Ovary (tissue), 9 donors: Measurements from ENCODE around the gene SYT10. TPM values are rescaled to one million over a fixed set of nuclear protein-coding genes. Genes with fewer than 3 reads are reported as not detected.

Experiments
- DNase-seq, 5 donors: peaks; one replicate each; pipeline ENCODE4 v3.0.0-alpha.2; 2019 to 2020
- H3K27ac ChIP-seq, 2 donors: fragments of 200-600 bp; one replicate each; pipeline versions ENCODE4 v1.5.1 to v1.8.0; 2019 to 2022
- H3K27me3 ChIP-seq: fragments of 200-600 bp; one replicate; pipeline ENCODE4 v1.8.0; 2022
- H3K36me3 ChIP-seq: fragments of 200-600 bp; sonication (generic); one replicate; pipeline ENCODE4 v1.5.1; 2019
- H3K4me1 ChIP-seq: one replicate; pipeline ENCODE4 v1.8.1; 2013; ENCODE audit warnings: mild to moderate bottlenecking, moderate library complexity; ENCODE audit not compliant: insufficient read depth
- H3K4me3 ChIP-seq: fragments of 200-600 bp; sonication (generic); one replicate; pipeline ENCODE4 v1.5.1; 2017
- H3K9me3 ChIP-seq, 2 donors: fragments of 200-600 bp in 1 of 2; sonication (generic) in 1 of 2; one replicate each; pipeline versions ENCODE4 v1.5.1 to v1.8.1; 2013 to 2019; ENCODE audit warnings: mild to moderate bottlenecking in 1 of 2, moderate library complexity in 1 of 2
- EP300 ChIP-seq: sonication (generic); formaldehyde crosslinking; IDR thresholded peaks from one replicate; pipeline ENCODE4 v1.6.1; 2017; ENCODE audit warnings: antibody characterized with exemption
- POLR2A ChIP-seq: fragments of 450-650 bp; IDR thresholded peaks from one replicate; pipeline ENCODE4 v1.6.1; 2017; ENCODE audit warnings: antibody characterized with exemption, mild to moderate bottlenecking, moderate library complexity
- WGBS, 3 donors: extraction: QIAGEN DNeasy Blood & Tissue Kit in 1 of 3; methylation state at CpG; one replicate each; pipeline versions ENCODE4 v1.1.5 to v1.1.7; 2013 to 2017; 5-methylcytosine and 5-hydroxymethylcytosine counted together
- intact Hi-C, 4 donors: fragments of 100-400 bp; cut with DNase I; formaldehyde crosslinking; loops; one replicate each; pipeline versions ENCODE4 v1.11.0 to v1.15.1; 2022 to 2023
- polyA plus RNA-seq, 2 donors: library from polyadenylated mRNA; stranded (reverse); fragments of 200-250 nt in 1 of 2; fragments of 350-450 nt in 1 of 2; fragmentation: Illumina TruSeq in 1 of 2; extraction: RNeasy Lipid Tissue Mini Kit (QIAGEN cat#74804) in 1 of 2; gene quantifications; one replicate each; pipeline ENCODE4 v1.2.3, GENCODE V29; 2013 to 2014
- total RNA-seq, 7 donors: library from RNA; depleted of rRNA in 2 of 7; stranded (reverse); fragments of >200 nt in 2 of 7; fragmentation: NEBNext Ultra II Directional in 3 of 7; extraction: Animal tissue kit (Norgen Biotek cat#: 25700) in 3 of 7; gene quantifications; one replicate each; pipeline versions ENCODE4 v1.1.0 to v1.2.4, GENCODE V29; 2016 to 2023
- TF ChIP-seq, protein P1 (sequence below), 3 donors: fragments of 450-650 bp in 2 of 3; fragments of 200-600 bp in 1 of 3; IDR thresholded peaks; one replicate each; pipeline versions ENCODE4 v1.5.1 to v1.8.0; 2016 to 2022; ENCODE audit warnings: antibody characterized with exemption in 3 of 3, mild to moderate bottlenecking in 1 of 3
- donor health status: DM: no; HTN: no; CAD: no; lungs with moderate emphysema.
- donor health status: DM: no; HTN: no; CAD: no.
- donor health status: Bipolar disorder and iron deficiency.
- donor health status: DM: yes; HTN: yes; CAD: no.
- donor health status: DM: no; HTN: no; CAD: no.
- donor health status: DM: yes; HTN: yes; CAD: no.

Gene SYT10
- total and polyA plus RNA-seq, 9 donors: 0.08 to 8.5 (median 0.47) TPM; not detected in 5

DNA sequence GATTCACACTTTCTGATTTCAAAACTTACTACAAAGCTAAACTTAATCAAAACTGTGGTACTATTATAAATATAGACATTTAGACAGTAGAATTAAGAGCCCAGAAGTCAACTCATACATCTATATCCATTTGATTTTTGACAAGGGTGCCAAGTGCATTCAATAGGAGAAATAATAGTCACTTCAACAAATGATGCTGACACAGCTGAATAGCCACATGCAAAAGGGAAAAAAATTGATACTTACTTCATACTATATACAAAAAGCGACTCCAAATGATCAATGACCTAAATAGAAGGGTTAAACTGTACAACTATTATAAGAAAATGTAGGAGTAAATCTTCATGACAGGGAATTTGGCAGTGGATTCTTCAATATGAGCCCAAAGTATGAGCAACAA lies 40.7 kb upstream of the SYT10 start:
- H3K27ac ChIP-seq: no peak overlapping the region

DNA sequence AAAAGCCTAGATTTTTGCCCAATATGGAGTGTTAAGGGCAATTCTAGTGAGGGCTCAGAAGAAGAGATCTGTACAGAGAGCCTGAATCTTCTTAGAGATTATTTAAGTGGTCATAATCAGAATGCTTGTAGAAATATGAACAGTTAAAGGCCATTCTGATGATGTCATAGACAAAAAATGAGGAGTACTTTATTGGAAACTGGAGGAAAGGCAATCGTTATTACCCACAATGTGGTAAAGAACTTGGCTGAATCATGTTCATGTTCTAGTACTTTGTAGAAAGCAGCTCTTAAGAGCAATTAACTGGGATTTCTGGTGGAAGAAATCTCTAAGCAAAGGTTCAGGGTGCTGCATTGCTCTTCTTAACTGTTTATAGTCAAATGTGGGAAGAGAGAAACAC lies 36.4 kb upstream of the SYT10 start:
- Histone ChIP-seq H3K27ac (no peak overlapping the region), H3K9me3 (no peaks in the 10 kb centered on the region), H3K4me1 (no peaks in the 10 kb centered on the region), H3K36me3 (no peaks in the 10 kb centered on the region), H3K27me3 (no peaks in the 10 kb centered on the region), H3K4me3 (no peak overlapping the region)
- WGBS, 3 donors: 27 to 37% (median 31%) methylated on average over 1 of the region's 1 CpG
- TF ChIP-seq, protein P1, sequence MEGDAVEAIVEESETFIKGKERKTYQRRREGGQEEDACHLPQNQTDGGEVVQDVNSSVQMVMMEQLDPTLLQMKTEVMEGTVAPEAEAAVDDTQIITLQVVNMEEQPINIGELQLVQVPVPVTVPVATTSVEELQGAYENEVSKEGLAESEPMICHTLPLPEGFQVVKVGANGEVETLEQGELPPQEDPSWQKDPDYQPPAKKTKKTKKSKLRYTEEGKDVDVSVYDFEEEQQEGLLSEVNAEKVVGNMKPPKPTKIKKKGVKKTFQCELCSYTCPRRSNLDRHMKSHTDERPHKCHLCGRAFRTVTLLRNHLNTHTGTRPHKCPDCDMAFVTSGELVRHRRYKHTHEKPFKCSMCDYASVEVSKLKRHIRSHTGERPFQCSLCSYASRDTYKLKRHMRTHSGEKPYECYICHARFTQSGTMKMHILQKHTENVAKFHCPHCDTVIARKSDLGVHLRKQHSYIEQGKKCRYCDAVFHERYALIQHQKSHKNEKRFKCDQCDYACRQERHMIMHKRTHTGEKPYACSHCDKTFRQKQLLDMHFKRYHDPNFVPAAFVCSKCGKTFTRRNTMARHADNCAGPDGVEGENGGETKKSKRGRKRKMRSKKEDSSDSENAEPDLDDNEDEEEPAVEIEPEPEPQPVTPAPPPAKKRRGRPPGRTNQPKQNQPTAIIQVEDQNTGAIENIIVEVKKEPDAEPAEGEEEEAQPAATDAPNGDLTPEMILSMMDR (IDR thresholded peaks at IDR 0.05): no peak
- TF ChIP-seq EP300 (no peak), POLR2A (no peak)
- DNase-seq: no peak
- intact Hi-C loops: no loop called here

More for the DNA sequence above, 40.7 kb upstream of the SYT10 start:
- Histone ChIP-seq H3K4me1 (no peaks in the 10 kb centered on the region), H3K36me3 (no peaks in the 10 kb centered on the region), H3K4me3 (no peak overlapping the region), H3K9me3 (no peaks in the 10 kb centered on the region), H3K27me3 (no peaks in the 10 kb centered on the region)
- TF ChIP-seq, protein P1 (IDR thresholded peaks at IDR 0.05): no peak
- TF ChIP-seq POLR2A (no peak), EP300 (no peak)
- intact Hi-C loops: no loop called here
- WGBS, 3 donors: 77 to 92% (median 79%) methylated on average over 1 of the region's 1 CpG
- DNase-seq: no peak

DNA sequence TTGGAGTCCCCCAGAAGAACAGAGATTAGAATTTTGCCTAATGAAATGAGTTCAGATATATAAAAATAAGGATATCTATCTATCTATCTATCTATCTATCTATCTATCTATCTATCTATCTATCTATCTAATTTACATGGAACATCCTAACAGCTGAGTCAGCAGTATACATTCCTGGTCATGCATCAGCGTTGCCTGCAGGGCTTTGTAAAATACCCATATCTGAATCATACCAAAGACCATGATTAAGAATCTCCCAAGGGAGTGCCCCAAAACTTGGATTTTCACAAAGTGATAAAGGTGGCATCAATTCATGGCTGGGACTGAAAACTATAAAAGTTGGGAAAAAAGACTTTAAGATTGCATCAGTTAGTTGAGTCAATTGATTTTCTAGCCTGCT lies 32.7 kb upstream of the SYT10 start:
- no peaks in the 10 kb centered on the region for H3K27me3 ChIP-seq
- WGBS, 3 donors: 81 to 90% (median 87%) methylated on average over 1 of the region's 1 CpG
- no peak overlapping the region for H3K4me3 ChIP-seq
- no peaks in the 10 kb centered on the region for H3K9me3 ChIP-seq
- TF ChIP-seq, protein P1 (IDR thresholded peaks at IDR 0.05): no peak
- TF ChIP-seq POLR2A (no peak), EP300 (no peak)
- no peaks in the 10 kb centered on the region for H3K4me1 ChIP-seq
- no peak for DNase-seq
- H3K36me3 ChIP-seq: no peaks in the 10 kb centered on the region
- H3K27ac ChIP-seq: no peak overlapping the region
- intact Hi-C loops: no loop called here

DNA sequence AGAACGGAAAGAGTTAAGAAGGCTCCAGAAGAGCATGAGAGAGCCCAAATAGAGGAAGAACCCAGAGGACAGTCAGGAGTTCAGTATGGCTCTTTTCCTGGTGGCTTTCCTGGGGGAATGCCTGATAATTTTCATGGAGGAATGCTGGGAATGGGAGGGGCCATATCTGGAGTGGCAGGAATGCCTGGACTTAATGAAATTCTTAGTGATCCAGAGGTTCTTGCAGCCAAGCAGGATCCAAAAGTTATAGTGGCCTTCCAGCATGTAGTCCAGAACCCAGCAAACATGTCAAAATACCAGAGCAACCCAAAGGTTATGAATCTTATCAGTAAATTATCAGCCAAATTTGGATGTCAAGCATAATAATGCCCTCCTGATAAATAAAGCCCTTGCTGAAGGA lies 15.5 kb upstream of the SYT10 start:
- TF ChIP-seq, protein P1 (IDR thresholded peaks at IDR 0.05): no peak
- TF ChIP-seq EP300: no peak
- no peak for TF ChIP-seq POLR2A
- Histone ChIP-seq H3K27ac (no peak overlapping the region), H3K36me3 (no peaks in the 10 kb centered on the region), H3K9me3 (no peaks in the 10 kb centered on the region), H3K27me3 (no peaks in the 10 kb centered on the region), H3K4me1 (no peaks in the 10 kb centered on the region), H3K4me3 (no peak overlapping the region)
- 86 to 96% (median 91%) methylated on average over 1 of the region's 1 CpG for WGBS, 3 donors
- no peak for DNase-seq
- intact Hi-C loops: no loop called here
